K562 (cell line): ENCODE results near the gene PTPRT. TPM values are rescaled to one million over a fixed set of nuclear protein-coding genes. Genes with fewer than 3 reads are reported as not detected.

ENCODE experiments used
- ATAC-seq: fragments of 200-7000 bp; cut with Tn5 transposase; 3 replicates; pipeline ENCODE4 v1.9.1; 2020; ENCODE audit warnings: moderate library complexity
- BruUV-seq: library from RNA; stranded (reverse); fragments of 400-500 nt; replicated peaks from 2 replicates; lab custom pipeline; 2021; lab: Mats Ljungman, UMichigan
- CTCF ChIA-PET: fragments of 300-600 bp; formaldehyde crosslinking; extraction: SDS; loops from one replicate; lab custom pipeline; 2021; ENCODE audit warnings: low intra/inter-chr PET ratio; lab: Yijun Ruan, JAX
- POLR2A ChIA-PET: fragments of 300-600, 350-650 bp; sonication (Branson Sonifier 250); formaldehyde crosslinking; extraction: SDS; loops from one replicate; lab custom pipeline; 2021; ENCODE audit warnings: antibody characterized with exemption, inconsistent platforms; lab: Yijun Ruan, JAX
- DNase-seq, 4 experiments: peaks; one replicate each; pipeline versions ENCODE4 v3.0.0 to v3.0.0-alpha.2; 2011 to 2018; ENCODE audit warnings: low spot score in 3 of 4, mixed read lengths in 3 of 4; ENCODE audit errors: extremely low read depth in 1 of 4
- FAIRE-seq: peaks from 2 replicates; lab custom pipeline; 2011; peaks lifted over from hg19 to GRCh38; lab: Jason Lieb, UNC
- H2AFZ ChIP-seq: 2 replicates; pipeline ENCODE4 v1.6.0; 2011; ENCODE audit warnings: low read depth, low read length, control low read depth, inconsistent platforms
- H3K27ac ChIP-seq: fragments of 200-600 bp; 3 replicates; pipeline ENCODE4 v1.8.0; 2011; ENCODE audit warnings: low read depth, mild to moderate bottlenecking, control low read depth, inconsistent platforms, low read length, moderate library complexity, mixed read lengths; ENCODE audit errors: extremely low read depth
- H3K27me3 ChIP-seq, 2 experiments: fragments of 300-600 bp in 1 of 2; 2 replicates in 1 of 2; 3 replicates in 1 of 2; pipeline versions ENCODE4 v1.6.0 to v1.8.0; 2011; ENCODE audit warnings: inconsistent platforms in 2 of 2, low read length in 2 of 2, mild to moderate bottlenecking in 1 of 2, mixed read lengths in 1 of 2, moderate library complexity in 1 of 2; ENCODE audit not compliant: control insufficient read depth in 2 of 2, insufficient read depth in 2 of 2
- H3K36me3 ChIP-seq: fragments of 300-600 bp; 3 replicates; pipeline ENCODE4 v1.8.0; 2011; ENCODE audit warnings: mild to moderate bottlenecking, low read length, inconsistent platforms; ENCODE audit not compliant: control insufficient read depth, insufficient read depth
- H3K4me1 ChIP-seq, 2 experiments: fragments of 200-600 bp in 1 of 2; replicated peaks in 1 of 2; 2 replicates in 1 of 2; 3 replicates in 1 of 2; pipeline versions ENCODE4 v1.5.1 to v1.8.0; 2011; ENCODE audit warnings: inconsistent platforms in 2 of 2, low read length in 2 of 2, mild to moderate bottlenecking in 1 of 2, mixed read lengths in 1 of 2, moderate library complexity in 1 of 2; ENCODE audit not compliant: control insufficient read depth in 2 of 2, insufficient read depth in 2 of 2
- H3K4me2 ChIP-seq: 2 replicates; pipeline ENCODE4 v1.6.1; 2011; ENCODE audit warnings: low read length, control low read depth, inconsistent platforms, mixed read lengths; ENCODE audit not compliant: insufficient read depth
- H3K4me3 ChIP-seq: fragments of 200-600 bp; sonication (generic), shearing (Covaris generic); 2 replicates; pipeline ENCODE4 v1.5.1; 2016; ENCODE audit warnings: control low read depth, inconsistent platforms
- H3K79me2 ChIP-seq: fragments of 200-600 bp; 3 replicates; pipeline ENCODE4 v1.8.0; 2011; ENCODE audit warnings: low read length, inconsistent platforms; ENCODE audit not compliant: control insufficient read depth, insufficient read depth
- H3K9ac ChIP-seq, 2 experiments: 2 replicates each; pipeline versions ENCODE4 v1.6.0 to v1.6.1; 2011; ENCODE audit warnings: low read depth in 2 of 2, low read length in 2 of 2, control low read depth in 1 of 2, inconsistent platforms in 1 of 2, mild to moderate bottlenecking in 1 of 2, mixed read lengths in 1 of 2; ENCODE audit not compliant: insufficient read depth in 1 of 2
- H3K9me1 ChIP-seq: one replicate; pipeline ENCODE4 v1.6.0; 2011; ENCODE audit warnings: inconsistent platforms, mild to moderate bottlenecking, low read length, moderate library complexity; ENCODE audit not compliant: control insufficient read depth, insufficient read depth
- H3K9me3 ChIP-seq: replicated peaks from 2 replicates; pipeline ENCODE4 v1.5.1; 2011; ENCODE audit warnings: low read depth, low read length, inconsistent platforms; ENCODE audit not compliant: control insufficient read depth, insufficient read depth
- H4K20me1 ChIP-seq: replicated peaks from 2 replicates; pipeline ENCODE4 v1.6.1; 2011; ENCODE audit warnings: low read length, inconsistent platforms, mixed read lengths; ENCODE audit not compliant: control insufficient read depth, insufficient read depth
- AFF4 ChIP-seq: sonication (generic); formaldehyde crosslinking; IDR thresholded peaks from 2 replicates; pipeline ENCODE4 v1.8.0; 2023; ENCODE audit warnings: mild to moderate bottlenecking, missing genetic modification reagents
- ELF1 ChIP-seq: fragments of 200-800 bp; sonication (Bioruptor generic); IDR thresholded peaks from 2 replicates; pipeline ENCODE4 v1.6.1; 2016; ENCODE audit warnings: missing genetic modification characterization, missing compliant biosample characterization
- IFI16 ChIP-seq: fragments of 250-450 bp; sonication (Bioruptor Pico); IDR thresholded peaks from 2 replicates; pipeline ENCODE4 v2.1.2; 2022; ENCODE audit warnings: mild to moderate bottlenecking, inconsistent platforms
- NR3C1 ChIP-seq: sonication (generic); formaldehyde crosslinking; IDR thresholded peaks from 2 replicates; pipeline ENCODE4 v1.8.1; 2022; ENCODE audit warnings: missing genetic modification reagents
- RERE ChIP-seq: sonication (generic); formaldehyde crosslinking; IDR thresholded peaks from 2 replicates; pipeline ENCODE4 v1.8.0; 2023; ENCODE audit warnings: missing genetic modification reagents, mild to moderate bottlenecking, borderline replicate concordance
- RUNX1 ChIP-seq: sonication (generic); IDR thresholded peaks from 2 replicates; pipeline ENCODE4 v1.6.1; 2016; ENCODE audit warnings: antibody characterized with exemption, low read depth
- SREBF2 ChIP-seq: sonication (generic); formaldehyde crosslinking; IDR thresholded peaks from 2 replicates; pipeline ENCODE4 v1.4.0; 2020; ENCODE audit warnings: mild to moderate bottlenecking, missing genetic modification reagents
- SRF ChIP-seq, 2 experiments: fragments of 250-450, 450-650 bp in 1 of 2; sonication (Bioruptor Pico) in 1 of 2; sonication (generic) in 1 of 2; formaldehyde crosslinking; IDR thresholded peaks; 2 replicates each; pipeline versions ENCODE4 v1.5.0 to v1.5.1; 2020 to 2022; ENCODE audit warnings: mild to moderate bottlenecking in 1 of 2, missing genetic modification reagents in 1 of 2
- USF1 ChIP-seq: sonication (generic); formaldehyde crosslinking; IDR thresholded peaks from 2 replicates; pipeline ENCODE4 v1.9.0; 2022; ENCODE audit warnings: mild to moderate bottlenecking, missing genetic modification reagents
- ZNF780A ChIP-seq: fragments of 250-450 bp; sonication (Bioruptor Pico); IDR thresholded peaks from 2 replicates; pipeline ENCODE4 v1.5.0; 2021; ENCODE audit warnings: mild to moderate bottlenecking
- ZSCAN32 ChIP-seq: fragments of 450-650 bp; formaldehyde crosslinking; IDR thresholded peaks from 2 replicates; pipeline ENCODE4 v1.4.0; 2020; ENCODE audit warnings: mild to moderate bottlenecking, moderate library complexity
- WGBS: fragments of 100-300 bp; shearing (Covaris generic); methylation state at CpG from one replicate; pipeline ENCODE4 v1.1.6; 2016; ENCODE audit warnings: low coverage, mixed read lengths; ENCODE audit not compliant: insufficient coverage; ENCODE audit errors: missing lambda C conversion rate; 5-methylcytosine and 5-hydroxymethylcytosine counted together
- in situ Hi-C: fragments of 300-500 bp; cut with MboI; formaldehyde crosslinking; loops from 4 replicates; pipeline ENCODE4 v1.15.0; 2018; ENCODE audit warnings: inconsistent platforms, mixed read lengths
- intact Hi-C: fragments of 100-400 bp; cut with micrococcal nuclease; formaldehyde crosslinking; loops from 2 replicates; pipeline ENCODE4 v1.14.2; 2022
- polyA plus RNA-seq, 8 experiments: library from polyadenylated mRNA; depleted of rRNA in 4 of 8; stranded (reverse) in 5 of 8; unstranded in 3 of 8; fragments of >200 nt; fragmentation: Nextera tagmentation in 2 of 8; fragmentation: Illumina TruSeq in 1 of 8; extraction: Ambion mirVana in 2 of 8; extraction: Trizol in 1 of 8; gene quantifications; 2 replicates each; pipeline versions ENCODE4 v1.2.1 to v1.2.3, GENCODE V29; 2011 to 2014; ENCODE audit warnings: inconsistent platforms in 1 of 8, missing spikeins in 1 of 8
- total RNA-seq, 7 experiments: library from RNA; depleted of rRNA in 6 of 7; stranded (reverse); fragments of >200 nt in 6 of 7; fragmentation: Illumina TruSeq in 2 of 7; extraction: Trizol in 2 of 7; gene quantifications; 2 replicates each; pipeline versions ENCODE4 v1.2.1 to v1.2.3, GENCODE V29; 2011 to 2021; ENCODE audit warnings: low replicate concordance in 1 of 7

PTPRT gene
- total and polyA plus RNA-seq, 9 of the 15 experiments (the other 6 are each of a cell fraction or from before 2014, with no cell fraction given) = not detected

GRCh38 chr20:42963796-42964195 is 225.9 kb downstream of the PTPRT start:
- Histone ChIP-seq H3K79me2 (no peaks in the 10 kb centered on the region), H3K9me1 (no peaks in the 10 kb centered on the region), H3K4me2 (no peak overlapping the region), H3K9ac (no peak overlapping the region), H3K27me3 (peaks cover 7 to 13% of the 10 kb centered on the region in 2 experiments; a peak in 2 of 5 replicates), H3K4me3 (no peak overlapping the region), H3K9me3 (no peaks in the 10 kb centered on the region), H2AFZ (no peak overlapping the region), H3K36me3 (no peaks in the 10 kb centered on the region), H3K27ac (no peak overlapping the region), H4K20me1 (no peaks in the 10 kb centered on the region), H3K4me1 (no peaks in the 10 kb centered on the region)
- intact Hi-C loops (no loop called here), in situ Hi-C loops (no loop called here)
- no TSS peak for BruUV-seq
- POLR2A ChIA-PET = no interaction called here
- no peak for ATAC-seq
- TF ChIP-seq RUNX1 (no peak), ZNF780A (no peak), IFI16 (CRISPR knock-in tag) (no peak), AFF4 (CRISPR knock-in tag) (no peak), NR3C1 (CRISPR knock-in tag) (no peak), SRF (CRISPR knock-in tag; IDR thresholded peaks at IDR 0.05) (no peak), ZSCAN32 (no peak), ELF1 (no peak), SREBF2 (no peak), RERE (CRISPR knock-in tag) (no peak), USF1 (CRISPR knock-in tag) (no peak)
- CTCF ChIA-PET = no interaction called here
- DNase-seq = no peak
- WGBS = 0% methylated on average over 2 of the region's 2 CpGs
- FAIRE-seq = no peak
